ENCODE data around the gene FMN1.

GRCh38 chr15:33188159-33188558 is 6.4 kb downstream of the FMN1 start:
- TF ChIP-seq EP300 (IDR thresholded peaks at IDR 0.05; ENCODE audit: borderline replicate concordance) (no peak), YY1 (IDR thresholded peaks at IDR 0.05; ENCODE audit: low read depth) (no peak), REST (IDR thresholded peaks at IDR 0.05; ENCODE audit: low read depth) (no peak), TAF1 (IDR thresholded peaks at IDR 0.05; ENCODE audit: low read depth) (no peak), TEAD4 (IDR thresholded peaks at IDR 0.05) (no peak), CEBPB (IDR thresholded peaks at IDR 0.05) (no peak), MAX (IDR thresholded peaks at IDR 0.05) (no peak), RAD21 (IDR thresholded peaks at IDR 0.05; ENCODE audit: low read depth) (no peak), ZBTB7A (IDR thresholded peaks at IDR 0.05; ENCODE audit: low read depth) (no peak), USF1 (IDR thresholded peaks at IDR 0.05) (no peak)

Data from Ishikawa (cell line).